Measurements from ENCODE around the gene C1QTNF9. TPM values are rescaled to one million over a fixed set of nuclear protein-coding genes. Genes with fewer than 3 reads are reported as not detected.

C1QTNF9 gene
- total RNA-seq, 1 experiment from 2014 or later = not detected

- POLR2A ChIA-PET = no interaction called here
- Histone ChIP-seq H3K27ac (ENCODE audit: low read depth, low read length) (no peak overlapping the region), H3K36me3 (ENCODE audit: control insufficient read depth in 1 of 2, insufficient read depth in 2 of 2, low read length in 2 of 2) (no peaks in the 10 kb centered on the region), H4K20me1 (ENCODE audit: insufficient read depth) (no peaks in the 10 kb centered on the region), H3K4me2 (ENCODE audit: low read length) (no peak overlapping the region), H3K27me3 (ENCODE audit: insufficient read depth, low read length) (no peaks in the 10 kb centered on the region), H3K4me3 (replicated peaks in 1 of 2; ENCODE audit: low read depth in 1 of 2, low read length in 2 of 2) (no peak overlapping the region), H3K9me3 (ENCODE audit: control insufficient read depth in 1 of 2, insufficient read depth in 1 of 2, low read depth in 1 of 2, low read length in 2 of 2) (no peaks in the 10 kb centered on the region), H2AFZ (ENCODE audit: low read depth, low read length, poor library complexity, severe bottlenecking) (no peak overlapping the region), H3K79me2 (ENCODE audit: insufficient read depth, low read length) (peaks cover 5% of the 10 kb centered on the region; the same call in 1 of the 2 replicates), H3K9ac (ENCODE audit: low read length) (no peak overlapping the region), H3K4me1 (ENCODE audit: control insufficient read depth in 1 of 2, insufficient read depth in 2 of 2, low read length in 2 of 2) (no peaks in the 10 kb centered on the region), H3K9me2 (ENCODE audit: insufficient read depth) (no peaks in the 10 kb centered on the region)
- TF ChIP-seq SRF (IDR thresholded peaks at IDR 0.05; ENCODE audit: low read depth) = no peak
- TF ChIP-seq MAX (IDR thresholded peaks at IDR 0.05) = no peak
- TF ChIP-seq JUND (IDR thresholded peaks at IDR 0.05) = no peak
- no peak for TF ChIP-seq POLR2AphosphoS5 (IDR thresholded peaks at IDR 0.05; ENCODE audit: low read depth, low read length)
- TF ChIP-seq, protein P1, sequence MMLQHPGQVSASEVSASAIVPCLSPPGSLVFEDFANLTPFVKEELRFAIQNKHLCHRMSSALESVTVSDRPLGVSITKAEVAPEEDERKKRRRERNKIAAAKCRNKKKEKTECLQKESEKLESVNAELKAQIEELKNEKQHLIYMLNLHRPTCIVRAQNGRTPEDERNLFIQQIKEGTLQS (IDR thresholded peaks at IDR 0.05) = no peak
- no peak for TF ChIP-seq ZFX (IDR thresholded peaks at IDR 0.05)
- TF ChIP-seq ZBTB33 (IDR thresholded peaks at IDR 0.05; ENCODE audit: extremely low read depth, insufficient replicate concordance, low read length) = no peak
- no peak for TF ChIP-seq EGR1 (IDR thresholded peaks at IDR 0.05; ENCODE audit: low read depth)
- no peak for TF ChIP-seq TCF7L2 (IDR thresholded peaks at IDR 0.05; ENCODE audit: borderline replicate concordance, extremely low read depth, insufficient read depth, insufficient read length)
- no peak for TF ChIP-seq YY1 (IDR thresholded peaks at IDR 0.05; ENCODE audit: extremely low read depth, insufficient replicate concordance, low read depth, low read length)
- no peak for TF ChIP-seq RAD21 (IDR thresholded peaks at IDR 0.05; ENCODE audit: low read depth)
- no peak for TF ChIP-seq CEBPB (IDR thresholded peaks at IDR 0.05; ENCODE audit: low read depth)
- TF ChIP-seq FOSL1 (IDR thresholded peaks at IDR 0.05; ENCODE audit: low read depth) = no peak
- TF ChIP-seq ELF1 (IDR thresholded peaks at IDR 0.05; ENCODE audit: borderline replicate concordance, low read depth) = no peak
- DNase-seq (ENCODE audit: low read depth, low spot score) (no peak), ATAC-seq (peak; percentile 49; the same call in 1 of the 2 replicates)
- no TSS peak for BruUV-seq (replicated peaks)
- RAD21 ChIA-PET (ENCODE audit: low non-redundant PET in 1 of 2, low total read pairs in 2 of 2, uncharacterized antibody in 2 of 2, unreplicated experiment in 2 of 2) = no interaction called here
- CTCF ChIA-PET = no interaction called here
- intact Hi-C loops (cut with micrococcal nuclease) = no loop called here
Observed at GRCh38 chr13:24270639-24271141, 38.7 kb upstream of the C1QTNF9 start.

Data from HCT116 (cell line).